Uterus (tissue), 2 donors: Measurements from ENCODE around the gene SLX4IP.

ENCODE experiments used
- POLR2A ChIP-seq, 2 donors: fragments of 450-650 bp; IDR thresholded peaks; one replicate each; pipeline ENCODE4 v1.6.1; 2016; ENCODE audit warnings: antibody characterized with exemption in 2 of 2, mild to moderate bottlenecking in 1 of 2, moderate library complexity in 1 of 2
- TF ChIP-seq, protein P1 (sequence below), 4 experiments: fragments of 200-600 bp in 2 of 4; fragments of 450-650 bp in 2 of 4; sonication (generic) in 2 of 4; IDR thresholded peaks; one replicate each; pipeline ENCODE4 v1.5.1; 2016 to 2019; ENCODE audit warnings: antibody characterized with exemption in 4 of 4, mild to moderate bottlenecking in 2 of 4, moderate library complexity in 1 of 4

DNA sequence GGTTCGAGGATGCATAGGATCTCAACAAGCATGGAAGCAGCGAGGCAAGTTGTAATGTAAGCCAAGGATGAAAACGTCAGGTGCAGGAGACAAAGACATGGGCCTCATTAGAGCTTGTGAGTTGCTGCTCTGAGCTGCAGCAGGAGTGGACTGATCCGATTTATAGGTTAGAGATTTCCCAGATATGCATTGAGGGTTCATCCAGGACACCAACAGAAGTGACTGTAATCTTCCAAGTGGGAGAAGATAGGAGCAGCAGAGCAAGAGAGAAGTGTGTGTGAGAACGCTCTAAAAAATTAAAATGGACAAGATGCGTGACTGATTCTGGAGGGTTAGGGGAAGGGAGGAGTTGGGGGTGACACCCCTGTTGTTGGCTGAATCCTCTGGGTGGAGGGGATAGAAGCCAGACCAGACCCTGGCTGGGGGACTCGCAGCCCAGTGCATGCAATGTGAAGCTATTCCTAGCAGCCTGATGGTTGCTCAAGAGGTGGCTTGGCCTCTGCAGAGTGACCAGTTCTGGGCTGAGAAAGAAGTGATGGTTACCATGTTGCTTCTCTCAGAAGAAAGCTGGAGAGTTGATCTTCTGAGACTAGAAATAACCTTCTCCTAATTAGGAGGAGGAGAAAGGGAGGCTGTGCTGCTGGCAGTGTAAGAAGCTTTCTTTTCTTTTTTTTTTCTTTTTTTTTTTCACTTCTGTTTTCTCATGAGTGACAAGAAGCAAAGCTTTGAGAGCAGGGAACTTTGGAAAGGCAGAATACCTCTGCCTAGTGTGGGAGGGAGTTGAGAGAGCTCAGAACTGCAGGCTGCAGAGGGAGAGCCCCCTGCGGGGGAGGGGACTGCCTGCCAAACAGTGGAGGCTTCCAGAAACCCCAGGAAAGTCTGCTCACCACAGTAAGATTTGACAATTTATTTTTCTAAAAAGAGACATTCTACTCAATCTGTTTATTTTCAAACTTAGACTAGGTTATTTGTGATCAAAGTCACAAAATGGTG, 116.9 kb downstream of the SLX4IP start:
- TF ChIP-seq, protein P1, sequence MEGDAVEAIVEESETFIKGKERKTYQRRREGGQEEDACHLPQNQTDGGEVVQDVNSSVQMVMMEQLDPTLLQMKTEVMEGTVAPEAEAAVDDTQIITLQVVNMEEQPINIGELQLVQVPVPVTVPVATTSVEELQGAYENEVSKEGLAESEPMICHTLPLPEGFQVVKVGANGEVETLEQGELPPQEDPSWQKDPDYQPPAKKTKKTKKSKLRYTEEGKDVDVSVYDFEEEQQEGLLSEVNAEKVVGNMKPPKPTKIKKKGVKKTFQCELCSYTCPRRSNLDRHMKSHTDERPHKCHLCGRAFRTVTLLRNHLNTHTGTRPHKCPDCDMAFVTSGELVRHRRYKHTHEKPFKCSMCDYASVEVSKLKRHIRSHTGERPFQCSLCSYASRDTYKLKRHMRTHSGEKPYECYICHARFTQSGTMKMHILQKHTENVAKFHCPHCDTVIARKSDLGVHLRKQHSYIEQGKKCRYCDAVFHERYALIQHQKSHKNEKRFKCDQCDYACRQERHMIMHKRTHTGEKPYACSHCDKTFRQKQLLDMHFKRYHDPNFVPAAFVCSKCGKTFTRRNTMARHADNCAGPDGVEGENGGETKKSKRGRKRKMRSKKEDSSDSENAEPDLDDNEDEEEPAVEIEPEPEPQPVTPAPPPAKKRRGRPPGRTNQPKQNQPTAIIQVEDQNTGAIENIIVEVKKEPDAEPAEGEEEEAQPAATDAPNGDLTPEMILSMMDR (IDR thresholded peaks at IDR 0.05) = no peak
- TF ChIP-seq POLR2A (IDR thresholded peaks at IDR 0.05) = no peak
